ENCODE results near the gene KCNMA1.

KCNMA1 gene

GRCh38 chr10:77315496-77316129, 322.0 kb downstream of the KCNMA1 start:
- DNase-seq = no peak

GRCh38 chr10:77313066-77313750, 324.4 kb downstream of the KCNMA1 start:
- no peak for DNase-seq

DNA sequence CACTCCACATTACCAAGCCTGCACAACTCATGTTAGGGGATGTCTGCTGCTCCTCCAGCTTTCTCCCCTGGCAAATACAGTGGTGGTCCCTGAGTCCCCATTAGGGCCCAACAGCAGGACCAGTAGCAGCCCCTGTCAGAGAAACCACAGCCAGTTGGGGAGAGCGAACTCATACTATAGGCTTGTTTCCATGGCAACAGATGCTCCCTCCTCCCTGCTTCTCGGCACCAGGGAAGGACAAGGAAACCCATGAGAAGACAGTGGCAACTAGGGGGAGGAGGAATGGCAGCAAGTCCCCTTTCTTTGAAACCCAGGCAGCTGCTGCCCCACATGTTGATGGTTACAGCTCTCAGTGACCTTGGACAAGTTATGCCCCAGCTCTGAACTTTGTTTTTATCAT, 326.4 kb downstream of the KCNMA1 start:
- no peak for DNase-seq

DNA sequence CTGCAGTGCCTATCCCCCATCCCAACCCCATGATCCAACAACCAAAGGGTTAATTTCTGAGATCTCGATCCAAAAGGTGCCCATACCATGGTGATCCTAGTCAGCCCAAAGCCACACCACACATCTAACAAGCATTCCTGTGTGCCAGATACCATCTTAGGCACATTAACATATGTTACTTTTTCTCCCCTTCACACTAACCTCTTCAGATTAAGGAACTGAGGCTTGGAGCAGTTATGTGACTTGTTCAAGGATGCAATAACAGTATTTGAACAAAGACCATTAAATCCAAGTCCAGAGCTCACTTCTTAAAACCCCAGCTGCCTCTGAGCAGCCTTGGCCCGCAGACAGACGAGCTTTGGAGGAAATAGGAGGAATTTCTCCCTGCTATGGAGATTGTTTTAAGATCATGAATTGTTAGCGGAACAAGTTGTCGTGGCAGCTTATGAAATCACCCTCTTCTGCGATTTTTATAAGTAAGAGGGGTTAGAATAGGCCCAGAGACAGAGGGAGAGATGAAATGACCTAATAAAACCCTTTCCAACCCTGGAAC, 327.2 kb downstream of the KCNMA1 start:
- no peak for DNase-seq

GRCh38 chr10:77309509-77309908, 328.1 kb downstream of the KCNMA1 start:
- DNase-seq = no peak

GRCh38 chr10:77309092-77309491, 328.5 kb downstream of the KCNMA1 start:
- no peak for DNase-seq

DNA sequence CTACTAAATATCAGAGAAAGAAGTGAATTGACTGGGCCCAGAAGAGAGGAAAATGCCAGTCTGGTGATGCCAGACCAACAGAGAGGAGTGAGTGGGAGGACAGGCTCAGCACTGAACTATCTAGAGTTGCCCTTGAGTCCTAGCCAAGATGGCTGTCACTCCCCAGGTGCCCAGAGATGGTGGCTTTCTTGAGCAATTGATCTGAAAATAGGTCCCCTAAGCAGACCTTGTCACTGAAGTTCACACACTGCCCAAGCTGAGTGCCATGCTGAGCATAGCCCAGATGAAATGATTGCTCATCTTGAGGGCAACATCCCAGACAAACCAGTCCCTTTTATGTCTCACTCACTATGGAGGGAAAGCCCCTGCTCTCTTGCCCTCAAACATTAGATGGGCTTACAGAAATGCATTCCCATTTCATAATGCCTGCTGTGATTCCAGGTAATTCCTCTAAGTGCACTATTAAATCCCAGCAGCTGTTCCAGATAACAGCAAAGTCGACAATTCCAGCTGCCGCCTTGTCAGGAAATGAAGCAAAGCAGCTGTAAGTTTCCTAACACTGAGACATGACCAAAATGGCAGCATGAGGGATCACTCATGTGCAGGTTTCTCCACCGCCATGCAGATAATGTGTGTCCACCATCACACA, 329.4 kb downstream of the KCNMA1 start:
- no peak for DNase-seq

DNA sequence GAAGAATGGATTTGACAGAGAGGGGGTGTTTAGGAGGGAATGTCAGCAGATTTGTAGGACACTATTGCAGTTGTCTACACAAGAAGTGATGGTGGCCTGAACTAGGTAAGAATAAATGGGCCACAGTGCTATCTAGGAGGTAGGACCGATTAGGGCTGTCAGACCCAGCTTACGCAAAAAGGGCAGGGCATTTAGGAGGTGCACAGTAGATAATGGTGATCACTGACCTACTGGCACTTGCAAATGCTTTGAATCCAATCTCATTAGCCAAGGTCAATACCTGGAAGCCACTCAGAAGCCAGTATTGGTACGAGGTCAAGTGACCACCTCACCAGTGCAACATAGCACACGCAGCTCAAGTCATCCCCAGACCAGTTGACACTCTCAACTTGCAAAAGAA, 330.9 kb downstream of the KCNMA1 start:
- no peak for DNase-seq

DNA sequence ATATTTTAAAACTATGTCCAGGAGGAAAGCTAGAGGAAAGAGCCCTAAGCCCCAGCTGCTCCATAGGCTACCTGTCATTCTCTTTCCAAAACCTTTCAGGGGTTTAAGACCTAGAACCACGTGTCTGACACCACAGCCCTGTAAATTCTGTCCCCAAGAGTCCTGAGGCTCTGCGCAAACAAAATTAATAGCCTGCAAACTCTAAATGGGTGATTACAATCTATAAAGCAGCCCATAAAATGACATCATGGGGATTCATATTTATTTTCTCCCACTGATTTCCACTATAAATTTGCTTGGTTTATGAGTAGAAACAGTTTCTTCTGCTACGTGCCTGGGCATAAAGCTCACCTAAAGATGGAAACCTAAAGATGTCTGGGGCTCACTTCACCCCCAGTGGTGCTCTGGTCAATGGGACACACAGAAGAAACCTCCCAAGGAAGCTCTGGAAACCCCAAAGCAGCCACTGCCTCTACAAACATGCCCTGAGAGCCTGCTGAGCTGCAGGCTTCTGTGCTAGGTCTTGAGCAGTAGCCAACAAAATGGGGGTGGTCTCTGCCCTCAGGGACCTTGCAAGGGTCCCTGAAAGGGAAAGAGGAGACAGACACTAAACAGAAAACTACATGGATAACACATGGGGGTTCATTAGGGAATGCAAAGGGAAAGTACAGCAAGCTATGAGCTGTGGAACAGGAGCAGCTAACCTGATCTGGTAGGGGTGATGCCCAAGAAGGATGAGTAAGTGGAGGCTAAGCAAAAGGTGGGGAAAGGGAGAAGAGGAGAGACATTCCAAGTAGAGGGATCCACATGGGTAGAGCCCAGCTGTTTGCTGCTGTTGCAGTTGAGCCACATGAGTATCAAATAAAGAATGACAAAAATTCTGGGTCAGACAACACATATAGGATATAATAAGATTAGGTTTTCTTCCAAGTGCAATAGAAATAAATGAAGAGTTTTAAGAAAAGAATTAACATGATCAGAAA, 331.7 kb downstream of the KCNMA1 start:
- no peak for DNase-seq

- DNase-seq = no peak
These were observed 333.4 kb downstream of the KCNMA1 start for GRCh38 chr10:77304192-77304591.

DNA sequence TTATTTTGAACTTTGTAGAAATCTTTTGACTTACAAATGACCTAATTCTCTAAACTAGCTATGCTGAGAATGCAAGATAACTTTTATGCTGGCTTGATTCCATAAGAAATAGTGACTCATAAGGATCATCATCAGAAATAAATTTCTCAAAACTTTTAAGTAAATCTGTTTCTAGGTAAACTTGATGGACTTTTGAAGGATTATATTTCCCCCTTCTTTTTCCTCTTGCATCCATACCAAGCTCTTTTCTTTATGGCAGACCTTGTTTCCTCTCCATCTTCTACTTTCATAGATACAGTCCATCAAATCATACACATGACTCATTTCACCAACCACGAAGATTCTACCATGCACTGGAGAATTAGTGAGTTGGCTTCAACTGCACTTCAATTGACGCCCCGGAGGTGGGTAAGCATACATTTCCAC, 336.3 kb downstream of the KCNMA1 start:
- no peak for DNase-seq

DNA sequence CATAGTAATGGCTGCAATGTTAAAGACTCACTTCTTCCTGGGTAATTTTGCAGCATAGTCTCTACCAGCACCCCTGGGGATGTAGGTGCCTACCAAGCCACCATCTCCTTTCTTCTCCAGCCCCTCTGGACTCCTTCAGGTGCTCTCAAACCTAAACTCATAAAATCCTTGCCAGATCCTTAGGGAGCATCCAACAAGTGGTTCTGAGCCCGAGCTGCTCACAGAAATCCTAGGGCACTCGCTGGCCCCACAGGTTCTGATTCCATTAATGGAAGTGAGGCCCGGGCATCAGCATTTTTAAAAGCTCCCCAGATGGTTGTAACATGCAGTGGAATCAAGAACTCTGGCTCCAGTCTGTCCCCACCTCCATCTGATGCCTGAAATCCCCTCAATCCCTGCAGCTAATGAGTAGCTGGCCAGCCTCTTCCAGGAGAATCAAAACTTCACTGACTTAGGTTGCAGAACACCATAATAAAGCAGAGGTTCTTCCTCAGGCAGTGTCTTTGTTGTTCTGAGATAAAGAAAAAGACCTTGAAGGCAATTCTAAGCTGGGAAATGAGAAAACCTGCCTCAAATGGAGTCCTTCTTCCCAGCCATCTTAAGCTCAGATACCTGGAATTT, 336.8 kb downstream of the KCNMA1 start:
- no peak for DNase-seq

- no peak for DNase-seq
These were observed 338.3 kb downstream of the KCNMA1 start for GRCh38 chr10:77299320-77299719.

- no peak for DNase-seq
These were observed 340.2 kb downstream of the KCNMA1 start for GRCh38 chr10:77297393-77297739.

GRCh38 chr10:77296534-77297392, 340.8 kb downstream of the KCNMA1 start:
- DNase-seq = no peak

GRCh38 chr10:77293773-77294172, 343.8 kb downstream of the KCNMA1 start:
- DNase-seq = no peak

- no peak for DNase-seq
These were observed 344.3 kb downstream of the KCNMA1 start for GRCh38 chr10:77293347-77293746.

DNA sequence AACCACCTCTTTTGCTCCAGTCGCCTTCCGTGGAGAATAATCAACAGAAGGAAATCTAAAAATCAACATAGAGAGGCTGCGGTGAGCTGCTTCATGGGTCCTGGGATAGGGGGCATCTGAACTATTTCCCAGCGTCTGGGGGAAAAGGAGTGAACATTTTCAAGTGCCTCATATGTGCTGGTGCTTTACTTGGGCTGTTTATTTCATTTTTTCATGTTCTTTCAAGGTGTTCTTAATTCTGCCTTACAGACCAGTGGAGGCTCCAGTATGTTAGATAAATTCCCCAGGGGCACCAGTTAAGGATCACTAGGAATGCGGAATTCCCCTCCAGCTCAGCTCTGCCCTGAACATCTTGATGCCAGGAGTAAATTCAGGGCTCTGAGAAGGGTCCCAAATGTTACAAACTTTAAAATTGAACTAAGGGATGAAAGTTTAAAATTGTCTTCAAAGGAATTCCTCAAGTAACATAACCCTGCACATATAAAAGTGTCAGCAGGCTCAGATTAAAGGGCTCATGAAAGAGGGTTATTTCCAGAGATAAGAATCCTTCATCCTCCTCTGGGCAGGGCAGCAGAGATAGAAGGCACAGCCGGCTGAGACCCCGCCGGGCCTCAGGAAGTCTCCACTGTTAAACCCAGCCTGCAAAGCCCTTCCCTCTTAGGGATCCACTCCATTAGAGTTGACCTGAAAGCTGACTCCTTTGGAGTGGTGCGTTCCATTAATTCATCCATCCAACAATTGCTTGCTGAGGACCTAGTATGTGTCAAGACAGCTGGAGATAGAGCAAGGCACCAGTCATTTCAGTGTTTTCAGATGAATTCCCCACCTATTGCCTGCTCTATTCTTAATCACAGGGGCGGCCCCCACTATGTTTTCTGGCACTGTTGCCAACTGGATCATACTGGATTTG, 345.8 kb downstream of the KCNMA1 start:
- no peak for DNase-seq

DNA sequence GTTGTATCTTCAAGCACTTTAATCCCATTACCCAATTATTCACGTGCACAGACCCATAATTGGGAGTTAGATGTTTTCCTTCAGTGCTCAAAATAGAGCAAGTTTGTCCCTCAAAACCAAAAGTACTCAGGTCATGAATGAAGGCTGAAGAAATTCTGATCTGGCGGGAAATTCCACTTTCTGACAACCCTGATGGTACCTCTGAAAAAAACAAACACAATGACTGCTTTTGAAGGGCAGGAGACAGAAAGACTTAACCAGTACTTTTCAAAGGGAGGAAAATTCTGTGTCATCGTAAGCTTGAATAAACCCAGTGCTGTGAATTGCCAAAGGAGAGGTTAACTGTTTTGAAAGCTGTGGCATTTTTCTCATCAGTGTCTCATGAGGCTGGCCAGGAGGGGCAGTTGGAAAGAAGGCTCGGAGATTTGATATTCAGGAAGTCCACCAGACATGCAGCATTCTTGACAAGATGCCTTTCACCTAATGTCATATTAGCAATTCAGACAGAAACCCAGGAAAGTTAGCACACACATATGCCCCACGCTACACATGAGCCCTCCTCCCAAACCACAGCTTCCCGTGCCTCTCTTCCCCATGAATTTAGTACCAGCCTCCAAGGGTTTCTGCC, 347.0 kb downstream of the KCNMA1 start:
- DNase-seq = peak; percentile 46 to 58

GRCh38 chr10:77289790-77290189, 347.8 kb downstream of the KCNMA1 start:
- no peak for DNase-seq
